ENCODE measurements around the gene FBN3.

DNA sequence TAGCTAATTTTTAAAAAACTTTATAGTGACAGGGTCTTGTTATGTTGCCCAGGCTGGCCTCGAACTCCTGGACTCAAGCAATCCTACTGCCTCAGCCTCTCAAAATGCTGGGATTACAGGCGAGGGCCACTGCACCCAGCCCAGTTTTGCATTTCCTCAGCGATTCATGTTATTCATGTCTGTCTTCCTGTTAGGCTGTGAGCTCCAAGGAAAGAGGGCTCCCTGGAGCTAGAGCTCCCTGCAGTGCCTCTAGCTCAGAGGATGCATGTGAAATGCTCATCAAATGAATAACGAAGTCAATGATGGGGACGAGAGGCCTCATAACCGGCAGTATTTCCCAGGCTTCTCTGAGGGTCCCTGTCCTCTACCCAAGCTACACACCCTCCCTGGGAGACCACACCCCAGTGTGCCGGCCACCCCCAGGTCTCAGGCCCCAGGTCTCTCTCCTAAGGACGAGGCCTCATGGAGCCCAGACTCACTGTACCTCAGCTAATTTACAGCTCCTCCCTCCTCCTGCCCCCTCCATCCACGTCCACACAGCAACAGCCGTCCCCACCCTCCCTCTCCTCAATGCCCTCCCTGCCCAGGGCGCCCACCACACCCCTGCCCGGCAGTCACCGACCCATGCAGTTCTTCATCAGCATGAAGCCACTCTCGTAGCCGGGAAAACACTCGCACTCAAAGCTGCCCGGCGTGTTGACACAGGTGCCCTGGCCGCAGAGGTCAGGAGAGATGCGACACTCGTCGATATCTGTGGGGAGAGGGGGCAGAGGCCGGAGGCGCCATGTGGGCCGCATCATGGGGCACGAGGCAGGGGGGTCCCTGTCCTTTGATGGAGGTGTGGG, 28.5 kb downstream of the FBN3 start:
- TF ChIP-seq CTCF (IDR thresholded peaks at IDR 0.05) (no peak), POLR2AphosphoS5 (IDR thresholded peaks at IDR 0.05; ENCODE audit: low read depth, low read length) (no peak), RCOR1 (IDR thresholded peaks at IDR 0.05; ENCODE audit: low read length) (no peak), REST (IDR thresholded peaks at IDR 0.05; ENCODE audit: low read depth, low read length) (no peak), TAF1 (IDR thresholded peaks at IDR 0.05; ENCODE audit: borderline replicate concordance, low read depth, low read length) (no peak), ZBTB33 (IDR thresholded peaks at IDR 0.05; ENCODE audit: borderline replicate concordance, low read depth) (no peak)
